Karpas-422 (cell line): ENCODE results near the gene TOR1AIP2. TPM values are rescaled to one million over a fixed set of nuclear protein-coding genes. Genes with fewer than 3 reads are reported as not detected.

Experiments
- DNase-seq: peaks from one replicate; pipeline ENCODE4 v3.0.0-alpha.2; 2015
- H2AFZ ChIP-seq: fragments of 200-600 bp; sonication (generic); 2 replicates; pipeline ENCODE4 v1.6.1; 2014; ENCODE audit warnings: antibody characterized with exemption, low read length, mixed read lengths
- H3K27ac ChIP-seq: fragments of 200-600 bp; sonication (generic); 2 replicates; pipeline ENCODE4 v1.5.1; 2014; ENCODE audit warnings: mild to moderate bottlenecking, low read length, moderate library complexity
- H3K27me3 ChIP-seq: fragments of 200-600 bp; sonication (generic); 2 replicates; pipeline ENCODE4 v1.6.1; 2014; ENCODE audit warnings: low read length, mixed read lengths
- H3K36me3 ChIP-seq: fragments of 200-600 bp; sonication (generic); 2 replicates; pipeline ENCODE4 v1.6.1; 2014; ENCODE audit warnings: low read length, mixed read lengths; ENCODE audit not compliant: insufficient read depth
- H3K4me1 ChIP-seq: fragments of 200-600 bp; sonication (generic); 2 replicates; pipeline ENCODE4 v1.6.1; 2014; ENCODE audit warnings: mild to moderate bottlenecking, low read length, mixed read lengths
- H3K4me2 ChIP-seq: fragments of 200-600 bp; sonication (generic); 2 replicates; pipeline ENCODE4 v1.6.1; 2014; ENCODE audit warnings: low read length, low read depth, mild to moderate bottlenecking; ENCODE audit not compliant: poor library complexity, severe bottlenecking
- H3K4me3 ChIP-seq: fragments of 200-600 bp; sonication (generic); 2 replicates; pipeline ENCODE4 v1.5.1; 2014; ENCODE audit warnings: mild to moderate bottlenecking, antibody characterized with exemption, low read length, mixed read lengths
- H3K79me2 ChIP-seq: fragments of 200-600 bp; sonication (generic); 2 replicates; pipeline ENCODE4 v1.6.1; 2014; ENCODE audit warnings: mild to moderate bottlenecking, low read length, mixed read lengths
- H3K9ac ChIP-seq: fragments of 200-600 bp; sonication (generic); 2 replicates; pipeline ENCODE4 v1.6.0; 2014; ENCODE audit warnings: low read length
- H3K9me2 ChIP-seq: fragments of 200-600 bp; sonication (generic), shearing (Covaris generic); replicated peaks from 2 replicates; pipeline ENCODE4 v1.6.0; 2014; ENCODE audit warnings: mild to moderate bottlenecking, low read length, moderate library complexity; ENCODE audit not compliant: insufficient read depth
- H3K9me3 ChIP-seq: fragments of 300-700, 200-600 bp; sonication (generic); 2 replicates; pipeline ENCODE4 v1.6.1; 2014; ENCODE audit warnings: low read length, mixed read lengths
- H4K20me1 ChIP-seq: fragments of 200-600 bp; sonication (generic); 2 replicates; pipeline ENCODE4 v1.6.1; 2014; ENCODE audit warnings: mild to moderate bottlenecking, antibody characterized with exemption, low read length, low read depth; ENCODE audit not compliant: insufficient read depth
- total RNA-seq: library from RNA; depleted of rRNA; stranded (reverse); fragments of >200 nt; shearing (Covaris generic); gene quantifications from 2 replicates; pipeline ENCODE4 v1.2.3, GENCODE V29; 2014; ENCODE audit warnings: low replicate concordance

TOR1AIP2 gene
- total RNA-seq, 1 experiment from 2014 or later: 67.3 TPM

DNA sequence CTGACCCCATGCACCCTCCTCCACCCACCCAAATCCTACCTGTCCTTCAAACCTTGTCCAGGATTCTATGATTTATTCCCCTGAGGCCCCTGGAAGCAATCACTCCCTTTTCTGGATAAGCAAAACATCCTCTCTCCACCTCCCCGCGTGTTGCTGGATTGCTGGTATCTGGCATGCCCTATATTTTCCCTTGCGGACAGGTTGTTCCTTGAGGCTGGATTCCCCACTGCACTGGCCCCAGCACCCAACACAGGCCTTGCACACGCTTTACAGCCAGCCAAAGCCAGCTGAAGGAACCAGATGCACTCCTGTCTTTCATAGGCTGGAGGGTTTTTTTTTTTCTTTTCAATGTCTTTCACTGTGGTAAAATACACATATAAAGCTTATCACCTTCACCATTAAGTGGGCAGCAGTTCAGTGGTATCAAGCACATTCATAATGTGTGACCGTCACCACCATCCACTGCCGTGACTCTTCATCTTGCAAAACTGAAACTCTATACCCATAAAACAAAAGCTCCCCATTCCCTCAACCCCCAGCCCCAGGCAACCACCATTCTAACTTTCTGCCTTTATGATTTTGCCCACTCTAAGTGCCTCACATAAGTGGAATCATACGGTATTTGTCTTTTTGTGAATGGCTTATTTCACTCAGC lies 50.9 kb downstream of the TOR1AIP2 start:
- Histone ChIP-seq H3K9me2 (no peaks in the 10 kb centered on the region), H3K27ac (no peak overlapping the region), H3K9ac (no peak overlapping the region), H2AFZ (no peak overlapping the region), H3K27me3 (no peaks in the 10 kb centered on the region), H3K79me2 (no peaks in the 10 kb centered on the region), H3K36me3 (no peaks in the 10 kb centered on the region), H3K4me2 (no peak overlapping the region), H4K20me1 (no peaks in the 10 kb centered on the region), H3K4me1 (no peaks in the 10 kb centered on the region), H3K9me3 (no peaks in the 10 kb centered on the region), H3K4me3 (no peak overlapping the region)
- no peak for DNase-seq

- no peak overlapping the region for H3K4me2 ChIP-seq
- H3K4me1 ChIP-seq: no peaks in the 10 kb centered on the region
- H3K79me2 ChIP-seq: no peaks in the 10 kb centered on the region
- H3K9me3 ChIP-seq: no peaks in the 10 kb centered on the region
- H3K27me3 ChIP-seq: no peaks in the 10 kb centered on the region
- no peaks in the 10 kb centered on the region for H4K20me1 ChIP-seq
- no peak overlapping the region for H3K27ac ChIP-seq
- no peak overlapping the region for H2AFZ ChIP-seq
- H3K4me3 ChIP-seq: no peak overlapping the region
- H3K9me2 ChIP-seq: no peaks in the 10 kb centered on the region
- H3K9ac ChIP-seq: no peak overlapping the region
- DNase-seq: no peak
- no peaks in the 10 kb centered on the region for H3K36me3 ChIP-seq
Observed at GRCh38 chr1:179825798-179826460, 51.7 kb downstream of the TOR1AIP2 start.

- Histone ChIP-seq H3K27ac (no peak overlapping the region), H3K9me2 (no peaks in the 10 kb centered on the region), H3K27me3 (no peaks in the 10 kb centered on the region), H2AFZ (no peak overlapping the region), H3K9me3 (no peaks in the 10 kb centered on the region), H3K79me2 (no peaks in the 10 kb centered on the region), H3K4me1 (no peaks in the 10 kb centered on the region), H3K9ac (no peak overlapping the region), H3K4me3 (no peak overlapping the region), H3K36me3 (no peaks in the 10 kb centered on the region), H3K4me2 (no peak overlapping the region), H4K20me1 (no peaks in the 10 kb centered on the region)
- no peak for DNase-seq
Observed at GRCh38 chr1:179825206-179825605, 52.4 kb downstream of the TOR1AIP2 start.

- DNase-seq: no peak
- Histone ChIP-seq H3K9me2 (no peaks in the 10 kb centered on the region), H3K27ac (no peak overlapping the region), H4K20me1 (no peaks in the 10 kb centered on the region), H2AFZ (no peak overlapping the region), H3K4me1 (no peaks in the 10 kb centered on the region), H3K9me3 (no peaks in the 10 kb centered on the region), H3K9ac (no peak overlapping the region), H3K79me2 (no peaks in the 10 kb centered on the region), H3K27me3 (no peaks in the 10 kb centered on the region), H3K4me3 (no peak overlapping the region), H3K4me2 (no peak overlapping the region), H3K36me3 (no peaks in the 10 kb centered on the region)
Observed at GRCh38 chr1:179824265-179824664, 53.3 kb downstream of the TOR1AIP2 start.

DNA sequence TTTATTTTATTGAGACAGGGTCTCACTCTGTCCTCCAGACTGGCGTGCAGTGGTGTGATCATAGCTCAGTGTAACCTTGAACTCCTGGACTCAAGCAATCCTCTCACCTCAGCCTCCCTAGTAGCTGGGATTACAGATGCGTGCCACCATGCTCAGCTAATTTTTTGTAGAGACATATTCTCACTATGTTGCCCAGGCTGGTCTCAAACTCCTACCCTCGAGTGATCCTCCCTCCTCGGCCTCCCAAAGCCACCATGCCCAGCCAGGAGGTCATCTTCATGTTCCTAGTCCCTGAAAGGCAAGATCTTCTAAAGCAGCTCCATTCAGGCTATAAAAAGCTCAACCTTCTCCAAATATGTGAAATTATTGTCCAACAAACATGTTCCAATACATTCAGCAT lies 53.9 kb downstream of the TOR1AIP2 start:
- Histone ChIP-seq H3K9me2 (no peaks in the 10 kb centered on the region), H3K9me3 (no peaks in the 10 kb centered on the region), H3K27ac (no peak overlapping the region), H3K27me3 (no peaks in the 10 kb centered on the region), H3K4me2 (no peak overlapping the region), H3K36me3 (no peaks in the 10 kb centered on the region), H2AFZ (no peak overlapping the region), H3K9ac (no peak overlapping the region), H3K79me2 (no peaks in the 10 kb centered on the region), H3K4me3 (no peak overlapping the region), H4K20me1 (no peaks in the 10 kb centered on the region), H3K4me1 (no peaks in the 10 kb centered on the region)
- no peak for DNase-seq

GRCh38 chr1:179822065-179822464 lies 55.5 kb downstream of the TOR1AIP2 start:
- Histone ChIP-seq H3K4me1 (no peaks in the 10 kb centered on the region), H3K27ac (no peak overlapping the region), H3K9me3 (no peaks in the 10 kb centered on the region), H3K9me2 (no peaks in the 10 kb centered on the region), H3K9ac (no peak overlapping the region), H2AFZ (no peak overlapping the region), H3K79me2 (no peaks in the 10 kb centered on the region), H3K27me3 (no peaks in the 10 kb centered on the region), H4K20me1 (no peaks in the 10 kb centered on the region), H3K4me3 (no peak overlapping the region), H3K4me2 (no peak overlapping the region), H3K36me3 (no peaks in the 10 kb centered on the region)
- no peak for DNase-seq

GRCh38 chr1:179821524-179821923 lies 56.1 kb downstream of the TOR1AIP2 start:
- Histone ChIP-seq H3K4me3 (no peak overlapping the region), H3K4me1 (no peaks in the 10 kb centered on the region), H2AFZ (no peak overlapping the region), H3K9me3 (no peaks in the 10 kb centered on the region), H3K36me3 (no peaks in the 10 kb centered on the region), H3K27me3 (no peaks in the 10 kb centered on the region), H4K20me1 (no peaks in the 10 kb centered on the region), H3K79me2 (no peaks in the 10 kb centered on the region), H3K9ac (no peak overlapping the region), H3K27ac (no peak overlapping the region), H3K4me2 (no peak overlapping the region), H3K9me2 (no peaks in the 10 kb centered on the region)
- DNase-seq: no peak

GRCh38 chr1:179820226-179820970 lies 57.2 kb downstream of the TOR1AIP2 start:
- no peaks in the 10 kb centered on the region for H4K20me1 ChIP-seq
- no peak overlapping the region for H3K4me3 ChIP-seq
- H3K4me2 ChIP-seq: no peak overlapping the region
- peaks cover 3% of the 10 kb centered on the region for H3K4me1 ChIP-seq
- no peaks in the 10 kb centered on the region for H3K27me3 ChIP-seq
- H3K9me3 ChIP-seq: no peaks in the 10 kb centered on the region
- no peaks in the 10 kb centered on the region for H3K36me3 ChIP-seq
- H3K9ac ChIP-seq: no peak overlapping the region
- no peak overlapping the region for H2AFZ ChIP-seq
- no peaks in the 10 kb centered on the region for H3K79me2 ChIP-seq
- no peak overlapping the region for H3K27ac ChIP-seq
- DNase-seq: no peak
- no peaks in the 10 kb centered on the region for H3K9me2 ChIP-seq
